ENCODE data around the gene VSIR.

The VSIR gene

GRCh38 chr10:71782221-71782916 is 9.0 kb upstream of the VSIR start:
- DNase-seq (ENCODE audit: low spot score), result no peak

DNA sequence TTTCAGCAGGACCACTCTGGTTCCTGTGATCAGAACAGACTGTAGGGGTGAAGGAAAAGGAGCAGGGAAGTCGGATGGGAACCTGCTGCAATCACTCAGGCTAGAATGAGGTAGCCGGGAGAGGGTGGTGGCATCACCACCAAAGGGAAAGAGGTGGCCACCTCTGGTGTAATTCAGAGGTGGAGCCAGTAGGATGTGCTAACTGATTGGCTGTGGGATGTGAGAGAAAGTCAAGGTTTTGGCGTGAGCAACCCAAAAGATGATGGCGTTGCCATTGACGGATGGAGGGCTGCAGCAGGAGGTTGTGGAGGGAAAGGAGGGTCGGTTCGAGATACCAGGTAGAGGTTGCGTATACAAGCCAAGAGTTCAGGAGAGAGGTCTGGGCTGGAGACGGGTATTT is 7.4 kb upstream of the VSIR start:
- DNase-seq (ENCODE audit: low spot score), result no peak

GRCh38 chr10:71780156-71780555 is 6.8 kb upstream of the VSIR start:
- no peak for DNase-seq (ENCODE audit: low spot score)

DNA sequence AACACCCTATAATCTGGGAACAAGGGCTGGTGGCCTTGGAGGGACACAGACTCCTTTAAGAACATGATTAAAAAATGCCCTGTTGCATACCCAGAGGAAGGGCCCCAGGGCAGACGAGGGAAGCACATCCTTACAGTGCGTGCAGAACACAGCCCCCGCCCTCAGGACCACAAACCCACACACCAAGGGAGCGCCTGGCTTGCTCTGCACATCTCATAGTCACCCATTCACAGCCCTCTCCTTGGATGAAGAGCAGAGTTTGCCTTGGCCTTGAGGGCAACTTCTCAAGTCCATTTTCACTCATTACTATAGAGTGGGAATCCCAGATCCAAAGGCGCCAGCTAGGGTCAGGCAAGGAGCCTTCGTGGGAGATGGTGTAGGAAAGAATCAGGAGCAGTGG is 6.3 kb upstream of the VSIR start:
- no peak for DNase-seq (ENCODE audit: low spot score)

DNA sequence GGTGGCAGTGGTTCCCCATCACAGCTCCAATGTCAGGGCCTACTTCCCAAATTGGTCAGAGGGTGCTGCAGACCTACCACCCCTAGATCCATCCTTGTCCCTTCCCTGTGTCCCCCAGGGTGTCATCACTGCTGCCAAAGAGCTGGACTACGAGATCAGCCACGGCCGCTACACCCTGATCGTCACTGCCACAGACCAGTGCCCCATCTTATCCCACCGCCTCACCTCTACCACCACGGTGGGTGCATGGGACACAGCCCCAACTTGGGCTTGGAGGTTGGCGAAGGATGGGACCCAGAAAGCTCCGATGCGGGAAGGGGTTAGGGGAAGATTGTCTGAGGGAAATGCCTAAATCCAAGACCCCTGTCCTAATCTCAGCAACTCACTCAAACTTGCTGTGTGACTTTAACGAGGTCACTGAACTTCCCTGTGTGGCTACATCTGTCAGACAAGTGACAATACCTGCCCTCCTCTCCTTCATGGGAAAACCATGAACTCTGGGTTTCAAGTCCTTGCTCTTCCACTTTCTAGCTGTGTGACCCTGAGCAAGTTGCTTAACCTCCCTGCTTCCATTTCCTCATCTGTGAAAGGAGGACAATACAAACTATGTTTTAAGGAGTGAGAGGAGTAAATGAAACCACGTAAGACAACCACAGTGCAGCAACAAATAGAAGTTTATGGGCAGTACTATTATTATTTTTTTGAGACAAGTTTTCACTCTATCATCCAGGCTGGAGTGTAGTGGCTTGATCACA is 4.9 kb upstream of the VSIR start:
- DNase-seq (ENCODE audit: low spot score), result no peak

DNA sequence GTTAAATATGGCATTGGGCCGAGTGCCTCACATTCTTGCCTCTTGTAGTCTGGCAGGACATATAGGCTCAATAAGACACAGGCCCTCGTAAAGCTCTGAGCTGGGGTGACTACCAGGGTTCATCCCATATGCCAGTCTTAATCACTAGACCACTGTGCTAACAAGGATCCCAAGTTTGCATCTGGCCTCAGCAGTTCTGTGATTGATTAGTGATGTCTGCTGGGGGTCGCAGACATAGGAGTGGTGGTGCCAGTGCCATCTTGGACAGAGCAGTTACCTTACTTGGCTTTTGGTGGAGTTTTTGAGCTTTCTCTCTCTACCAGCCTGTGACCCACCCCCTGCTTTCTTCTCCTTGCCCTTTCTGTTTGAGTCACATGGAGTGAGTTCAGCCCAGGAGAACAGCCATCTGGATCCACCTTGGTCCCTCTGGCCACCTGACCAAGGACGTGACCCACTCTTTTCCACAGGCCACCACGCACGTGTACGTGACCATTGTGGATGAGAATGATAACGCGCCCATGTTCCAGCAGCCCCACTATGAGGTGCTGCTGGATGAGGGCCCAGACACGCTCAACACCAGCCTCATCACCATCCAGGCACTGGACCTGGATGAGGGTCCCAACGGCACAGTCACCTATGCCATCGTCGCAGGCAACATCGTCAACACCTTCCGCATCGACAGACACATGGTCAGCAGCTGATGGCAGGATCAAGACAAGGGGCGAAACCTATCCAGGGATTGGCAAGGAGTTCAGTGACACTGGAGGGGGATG is 4.1 kb upstream of the VSIR start:
- no peak for DNase-seq (ENCODE audit: low spot score)

GRCh38 chr10:71776481-71776925 is 3.2 kb upstream of the VSIR start:
- DNase-seq (ENCODE audit: low spot score), result no peak

DNA sequence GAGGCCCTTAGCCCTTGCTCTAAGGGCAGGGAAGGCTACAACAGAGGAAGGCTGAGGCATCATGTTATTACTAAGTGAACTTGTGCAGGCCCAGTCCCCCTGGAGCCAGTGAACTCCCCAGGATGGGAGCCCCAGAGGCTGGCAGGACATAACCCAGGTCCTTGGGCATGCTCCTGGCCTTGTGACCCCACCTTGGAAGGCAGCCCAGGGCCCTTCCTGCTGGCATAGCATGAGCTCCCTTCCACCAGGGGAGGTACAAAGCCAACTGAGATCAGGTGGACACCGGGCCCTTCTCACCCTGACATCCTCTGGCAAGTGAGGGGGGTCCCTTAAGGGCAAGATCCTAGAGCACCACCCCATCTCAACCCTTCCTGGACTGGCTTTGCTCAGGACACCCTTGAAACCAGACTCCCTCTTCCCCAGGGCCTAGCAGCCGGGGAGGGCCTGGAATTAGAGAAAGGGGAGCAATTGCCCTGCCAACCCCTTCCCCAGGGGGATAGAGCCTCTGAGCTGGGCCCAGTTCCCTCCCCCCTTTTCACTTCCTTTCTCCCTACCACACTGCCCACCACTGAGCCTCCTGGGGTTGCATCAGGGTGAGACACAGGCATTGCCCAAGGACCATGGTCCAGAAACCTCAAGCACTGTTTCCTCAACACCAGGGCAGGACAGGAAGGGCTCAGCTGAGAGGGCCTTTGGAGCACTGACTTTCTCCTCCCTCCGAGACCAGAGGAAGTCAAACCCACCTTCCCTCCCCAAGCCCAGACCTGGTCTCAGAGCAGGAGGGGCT is 1.8 kb upstream of the VSIR start:
- no peak for DNase-seq (ENCODE audit: low spot score)

DNA sequence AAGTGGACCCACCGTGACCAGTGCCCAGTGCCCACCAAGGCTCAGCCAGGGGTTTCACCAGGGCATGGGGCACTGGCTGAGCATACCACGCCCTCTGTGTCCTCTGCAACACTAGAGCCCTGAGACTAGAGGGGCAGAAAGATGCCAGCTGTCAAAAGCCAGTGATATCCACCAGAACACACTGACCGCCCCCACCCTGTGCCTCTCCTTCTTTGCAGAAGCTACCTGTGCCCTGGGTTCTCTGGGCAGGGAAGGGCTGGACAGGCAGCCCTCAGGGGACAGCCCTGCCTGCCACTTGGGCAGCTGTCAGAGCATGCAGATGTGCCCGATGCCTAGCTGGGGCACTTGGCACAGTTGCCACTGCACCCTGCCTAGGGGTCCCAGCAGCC is 494 bp downstream of the VSIR start:
- DNase-seq (ENCODE audit: low spot score), result no peak

DNA sequence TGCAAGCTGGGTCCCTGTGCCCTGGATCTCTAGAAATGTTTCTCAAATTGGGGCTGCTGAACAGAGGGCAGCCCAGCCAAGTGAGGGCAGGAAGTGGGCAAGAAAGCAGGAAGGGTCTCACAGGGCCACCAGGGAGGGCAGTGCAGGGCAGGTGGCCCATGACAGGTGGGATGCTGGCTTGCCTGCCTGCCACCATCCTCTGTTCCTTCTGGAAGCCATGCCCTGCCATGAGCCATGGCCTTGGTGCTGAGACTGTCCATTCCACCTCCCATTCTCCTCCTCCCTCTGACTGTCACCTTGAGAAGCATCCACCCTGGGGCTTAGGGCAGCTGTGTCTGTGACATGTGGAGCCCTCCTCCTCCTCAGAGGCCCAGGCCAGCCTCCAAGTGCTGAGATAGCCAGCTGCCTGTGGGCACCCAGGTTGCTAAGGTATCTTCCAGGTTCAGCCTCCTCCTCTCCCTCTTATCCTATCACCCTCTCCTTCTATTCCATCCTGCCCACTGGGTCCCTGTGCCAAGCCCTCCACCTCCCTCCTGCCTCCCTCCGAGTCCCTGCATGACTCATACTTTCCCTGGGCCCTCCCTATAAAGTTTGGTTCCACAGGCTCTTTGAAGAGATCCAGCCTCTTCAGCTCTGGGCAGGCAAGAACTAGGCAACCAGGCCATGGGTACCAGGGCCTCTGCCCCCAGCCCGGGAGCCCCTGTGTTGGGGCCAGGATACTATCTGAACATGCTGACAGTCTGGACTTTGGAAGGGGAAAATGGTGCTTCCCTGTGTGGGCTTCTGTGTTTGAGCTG is 1.3 kb downstream of the VSIR start:
- peak; percentile 88 for DNase-seq (ENCODE audit: low spot score)

GRCh38 chr10:71771204-71771603 is 2.1 kb downstream of the VSIR start:
- DNase-seq (ENCODE audit: low spot score), result no peak

- DNase-seq (ENCODE audit: low spot score), result no peak
Measured at GRCh38 chr10:71770789-71771188, 2.5 kb downstream of the VSIR start.

DNA sequence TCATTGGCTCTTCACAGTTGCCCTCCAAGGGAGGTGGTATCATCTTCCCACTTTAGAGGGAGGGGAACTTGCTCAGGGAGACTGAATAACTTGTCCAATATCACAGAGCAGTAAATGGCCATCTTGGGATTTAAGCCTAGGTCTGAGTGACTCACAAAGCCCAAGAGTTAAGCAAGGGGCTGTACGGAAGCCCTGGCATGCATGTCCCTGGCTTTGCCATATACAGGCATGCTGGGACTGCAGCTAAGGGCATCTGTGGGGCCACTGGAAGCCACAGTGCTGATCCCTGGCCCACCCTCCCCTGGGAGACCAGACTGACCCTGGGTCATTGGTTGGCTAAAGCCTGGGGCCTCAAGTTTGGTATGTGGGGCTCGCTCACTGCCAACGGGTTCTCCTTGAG is 3.1 kb downstream of the VSIR start:
- DNase-seq (ENCODE audit: low spot score), result peak; percentile 55

- DNase-seq (ENCODE audit: low spot score), result no peak
Measured at GRCh38 chr10:71769279-71769823, 4.0 kb downstream of the VSIR start.

DNA sequence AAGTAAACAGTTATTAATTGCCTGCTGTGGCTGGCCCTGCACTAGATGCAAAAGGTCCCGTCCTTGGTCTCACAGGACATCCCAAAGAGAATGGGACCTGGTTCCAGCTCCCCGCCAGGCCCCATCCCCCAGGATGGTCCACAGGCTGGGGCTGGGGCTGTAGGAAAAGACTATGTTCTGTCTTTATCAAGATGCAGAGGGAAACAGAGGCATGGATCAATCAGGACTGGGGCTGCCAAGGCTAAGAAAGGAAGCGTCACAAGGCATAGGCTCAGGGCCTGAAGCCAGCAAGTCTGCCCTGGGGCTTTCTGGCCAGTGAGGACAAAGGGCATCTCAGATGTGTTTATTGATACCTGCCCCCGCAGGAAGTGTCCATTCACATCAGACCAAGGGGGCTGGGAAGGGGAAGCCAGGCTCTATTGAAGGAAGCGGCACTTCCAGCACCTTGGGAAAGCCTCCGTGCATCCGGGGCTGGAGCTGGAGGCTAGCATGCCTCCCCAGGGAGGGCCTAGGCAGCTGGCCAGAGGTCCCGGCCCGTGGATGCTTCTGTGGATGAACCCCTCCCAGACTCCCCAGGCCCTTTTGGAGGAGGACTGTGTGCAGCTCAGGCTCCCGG is 5.8 kb downstream of the VSIR start:
- DNase-seq (ENCODE audit: low spot score), result no peak

DNA sequence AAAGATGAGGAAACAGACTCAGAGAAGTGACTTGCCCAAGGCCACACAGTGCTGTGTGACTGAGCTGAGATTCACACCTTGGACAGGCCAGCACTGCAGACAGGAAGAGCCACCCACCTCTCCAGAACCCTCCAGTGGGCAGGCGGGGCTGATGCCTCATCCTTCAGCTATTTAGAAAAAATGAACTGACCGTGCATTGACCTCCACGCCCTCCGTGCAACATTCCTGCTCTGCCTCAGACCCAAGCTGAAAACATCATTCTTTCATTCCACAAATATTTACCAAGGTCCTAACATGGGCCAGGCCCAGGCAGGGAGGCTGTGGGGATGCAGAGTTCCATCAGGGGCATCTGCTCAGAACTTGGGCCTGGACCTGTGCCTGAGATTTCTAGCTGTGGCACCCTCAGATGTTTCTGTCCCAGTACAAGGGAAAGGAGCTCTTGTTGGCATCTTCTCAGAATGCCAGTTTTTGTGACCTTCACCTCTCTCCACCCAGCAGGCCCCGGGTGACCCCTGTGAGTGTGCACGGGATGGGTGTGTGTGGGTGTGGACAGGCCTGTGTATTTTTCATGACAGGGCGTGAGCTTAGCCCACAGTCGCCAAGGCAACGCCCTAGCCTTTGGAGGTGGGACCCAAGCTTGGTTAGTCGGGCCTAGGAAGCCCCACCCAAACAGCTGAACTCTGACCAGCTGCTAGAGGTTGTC is 6.5 kb downstream of the VSIR start:
- peak; percentile 91 for DNase-seq (ENCODE audit: low spot score)

GRCh38 chr10:71765906-71766716 is 7.2 kb downstream of the VSIR start:
- no peak for DNase-seq (ENCODE audit: low spot score)

GRCh38 chr10:71765176-71765904 is 8.0 kb downstream of the VSIR start:
- peak; percentile 57 for DNase-seq (ENCODE audit: low spot score)
